T follicular helper cell (primary cell): ENCODE data around the gene CDIPT.
A peak's percentile ranks its signal among the peaks of the same experiment; 100 is the strongest.

ENCODE experiments used
- DNase-seq: peaks from one replicate; pipeline ENCODE4 v3.0.0-alpha.2; 2020; ENCODE audit warnings: low read depth

The CDIPT gene

DNA sequence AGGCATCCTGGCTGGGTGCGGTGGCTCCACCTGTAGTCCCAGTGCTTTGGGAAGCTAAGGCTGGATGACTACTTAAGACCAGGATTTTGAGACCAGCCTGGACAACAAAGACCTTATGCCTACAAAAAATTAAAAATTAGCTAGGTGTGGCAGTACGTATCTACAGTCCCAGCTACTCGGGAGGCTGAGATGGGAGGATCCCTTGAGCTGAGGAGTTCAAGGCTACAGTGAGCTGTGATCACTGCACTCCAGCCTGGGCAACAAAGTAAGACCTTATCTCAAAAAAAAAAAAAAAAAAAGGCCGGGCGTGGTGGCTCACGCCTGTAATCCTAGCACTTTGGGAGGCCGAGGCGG, 36.7 kb downstream of the CDIPT start:
- no peak for DNase-seq

DNA sequence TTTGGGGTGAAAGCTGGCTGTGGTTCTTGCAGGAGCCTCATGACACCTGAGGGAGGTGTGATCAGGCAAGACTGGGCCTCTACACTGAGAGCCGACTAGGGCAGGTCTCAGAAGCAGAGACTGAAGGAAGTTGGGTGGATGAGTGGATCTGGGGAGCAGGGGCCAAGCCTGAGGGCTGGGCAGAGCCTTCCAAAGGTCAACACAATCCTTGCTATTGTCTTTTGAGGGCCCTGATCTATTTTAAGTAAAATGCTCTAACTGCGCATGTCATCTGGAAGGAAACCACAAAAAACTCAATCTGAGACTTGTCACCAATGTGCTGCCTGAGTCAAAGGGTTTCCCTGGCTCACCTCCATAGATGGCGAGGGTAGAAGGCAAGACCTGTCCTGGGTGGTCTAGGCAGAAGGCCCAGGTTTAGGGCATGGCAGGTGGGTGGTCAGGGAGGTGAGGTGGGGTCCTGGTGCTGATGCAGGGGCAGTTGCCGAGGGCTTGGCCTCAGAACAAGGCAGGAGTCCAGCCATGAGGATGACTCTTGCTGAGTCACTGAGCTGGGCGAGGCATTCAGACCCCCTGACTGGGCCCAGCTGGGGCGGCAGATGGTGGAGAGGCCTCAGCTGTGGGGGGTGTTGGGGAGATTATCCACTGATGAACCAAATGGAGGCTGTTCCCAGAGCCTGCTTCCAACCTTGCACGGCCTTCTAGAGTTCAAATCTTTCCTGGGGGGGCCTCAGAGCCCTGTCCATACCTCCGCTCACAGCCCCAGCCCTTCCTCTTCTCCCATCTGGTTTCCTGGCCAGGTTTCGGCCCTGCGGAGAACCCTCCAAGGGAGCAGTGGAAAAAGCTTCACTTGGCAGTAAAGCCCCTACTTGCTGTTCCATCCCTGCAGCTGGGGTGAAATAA, 37.6 kb downstream of the CDIPT start:
- DNase-seq, result no peak

GRCh38 chr16:29824589-29825144, 38.4 kb downstream of the CDIPT start:
- DNase-seq, result no peak

DNA sequence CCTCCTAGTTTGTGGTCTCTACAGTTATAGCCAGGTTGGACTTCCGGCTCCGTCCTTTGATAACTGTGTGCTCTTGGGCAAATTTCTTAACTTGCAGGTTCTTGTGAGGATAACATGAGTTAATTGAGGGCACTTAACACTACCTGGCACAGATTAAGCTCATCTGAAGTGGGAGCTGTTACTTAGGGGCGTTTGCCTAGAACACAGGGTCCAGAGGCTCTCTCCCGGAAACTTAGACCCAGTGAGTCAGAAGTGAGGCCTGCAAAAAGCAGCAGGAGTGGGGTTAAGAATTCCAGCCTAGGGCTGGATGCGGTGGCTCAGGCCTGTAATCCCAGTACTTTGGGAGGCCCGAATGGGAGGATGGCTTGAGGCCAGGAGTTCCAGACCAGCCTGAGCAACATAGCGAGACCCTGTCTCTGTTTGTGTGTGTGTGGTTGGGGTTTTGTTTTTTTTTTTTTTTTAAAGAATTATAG, 41.3 kb downstream of the CDIPT start:
- no peak for DNase-seq

DNA sequence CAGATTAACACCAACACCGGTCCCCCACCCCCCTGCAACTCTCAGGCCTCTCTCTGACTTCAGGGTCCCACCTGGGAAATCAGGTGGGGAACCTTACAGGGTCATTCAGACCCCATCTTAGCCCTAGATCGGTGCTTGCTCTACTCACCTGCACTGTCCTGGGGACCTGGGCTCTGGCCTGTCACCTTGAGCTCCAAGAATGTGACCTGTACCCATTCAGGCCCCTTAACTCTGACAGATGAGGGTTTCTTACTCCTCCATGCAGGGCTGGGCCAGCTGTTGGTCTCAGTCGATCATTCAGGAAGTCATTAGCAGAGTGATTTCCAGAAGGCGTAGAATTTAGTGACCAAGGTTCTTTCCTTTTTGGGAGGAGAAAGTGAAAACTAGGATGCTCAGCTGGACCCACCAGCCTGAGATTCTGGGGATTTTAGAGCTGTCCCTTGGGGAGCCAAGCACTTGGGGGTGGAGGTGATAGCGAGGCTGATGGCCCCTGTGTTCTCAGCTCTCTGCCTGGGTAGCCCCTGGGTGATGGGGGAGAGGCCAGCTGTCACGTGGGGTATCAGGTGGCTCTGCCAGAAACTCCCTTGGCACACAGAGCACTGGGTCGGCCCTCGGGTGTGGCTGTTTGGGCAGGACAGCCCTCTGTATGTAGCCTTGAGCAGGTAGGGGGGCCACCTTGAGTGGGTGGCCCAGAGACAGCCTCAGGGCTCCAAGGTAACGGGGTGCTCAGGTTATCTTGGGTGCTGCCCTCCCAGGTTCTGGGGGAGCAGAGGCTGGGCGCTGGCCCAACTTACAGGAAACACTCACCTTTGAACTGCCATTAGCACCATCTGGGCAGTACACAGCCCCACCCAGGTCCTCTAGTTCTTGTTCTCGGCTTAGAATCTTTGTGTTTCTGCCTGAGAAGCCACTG, 42.0 kb downstream of the CDIPT start:
- DNase-seq, result no peak

DNA sequence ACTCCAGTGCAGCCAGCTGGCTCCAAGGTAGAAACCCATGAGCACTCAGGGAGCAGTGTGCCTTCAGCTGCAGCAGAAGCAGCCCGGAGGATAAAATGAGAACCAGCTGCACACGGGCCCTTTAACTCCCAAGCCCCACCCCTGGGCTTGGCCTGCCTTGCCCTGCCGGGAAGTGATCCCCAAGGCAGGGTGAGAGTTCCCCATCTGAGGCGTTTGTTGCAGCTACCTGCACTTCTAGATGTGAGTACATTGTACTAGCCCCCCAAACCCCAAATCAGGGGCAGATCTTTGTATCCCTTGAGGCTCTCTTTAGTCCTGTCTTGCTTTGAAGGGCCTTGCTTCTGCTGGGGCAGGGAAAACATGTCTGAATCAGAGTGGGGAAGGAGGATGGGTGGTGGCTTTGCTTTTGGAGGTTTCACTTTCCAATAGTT, 42.7 kb downstream of the CDIPT start, which contains the start of gene MVP:
MVP (plus strand) TSS at position 192 of the 431 bp plus-strand sequence. CDS start 10,088 bp downstream, outside the sequence.
- DNase-seq, result no peak

GRCh38 chr16:29819506-29819905, 43.5 kb downstream of the CDIPT start:
- DNase-seq, result no peak

DNA sequence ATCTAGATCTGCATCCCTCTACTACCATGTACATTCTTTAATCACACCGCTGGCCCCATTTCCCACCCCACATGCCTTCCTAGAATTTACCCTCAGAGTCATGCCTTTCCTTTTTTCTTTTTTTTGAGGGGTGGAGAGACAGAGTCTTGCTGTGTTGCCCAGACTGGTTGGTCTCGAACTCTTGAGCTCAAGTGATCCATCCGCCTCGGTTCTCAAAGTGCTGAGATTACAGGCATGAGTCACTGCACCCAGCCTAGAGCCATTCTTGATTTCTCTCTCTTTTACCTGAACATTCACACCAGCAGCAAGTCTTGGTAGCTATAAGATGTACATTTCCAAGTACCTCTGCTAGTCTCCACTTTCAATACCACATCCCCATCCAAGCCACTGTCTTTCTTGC, 44.9 kb downstream of the CDIPT start:
- DNase-seq, result no peak

DNA sequence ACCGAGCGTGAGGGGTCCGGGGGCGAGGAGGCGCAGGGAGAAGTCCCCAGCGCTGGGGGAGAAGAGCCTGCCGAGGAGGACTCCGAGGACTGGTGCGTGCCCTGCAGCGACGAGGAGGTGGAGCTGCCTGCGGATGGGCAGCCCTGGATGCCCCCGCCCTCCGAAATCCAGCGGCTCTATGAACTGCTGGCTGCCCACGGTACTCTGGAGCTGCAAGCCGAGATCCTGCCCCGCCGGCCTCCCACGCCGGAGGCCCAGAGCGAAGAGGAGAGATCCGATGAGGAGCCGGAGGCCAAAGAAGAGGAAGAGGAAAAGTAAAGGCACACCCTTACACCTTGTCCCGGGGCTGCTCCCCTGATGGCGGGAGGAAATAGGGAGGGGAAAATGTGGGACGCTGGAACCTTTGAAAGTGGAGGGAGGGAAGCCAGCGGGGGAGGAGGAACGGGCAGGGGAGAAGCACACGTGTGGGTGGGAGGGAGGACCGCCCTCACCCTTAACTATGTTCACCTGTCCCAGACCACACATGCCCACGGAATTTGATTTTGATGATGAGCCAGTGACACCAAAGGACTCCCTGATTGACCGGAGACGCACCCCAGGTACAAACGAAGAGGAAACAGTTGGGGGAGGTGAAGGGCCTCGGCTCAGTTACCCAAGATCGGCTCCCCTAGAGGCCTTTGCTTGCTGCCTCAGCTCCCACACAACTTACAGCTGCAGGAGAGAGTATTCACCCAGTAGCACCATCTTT, 46.2 kb downstream of the CDIPT start:
- no peak for DNase-seq

DNA sequence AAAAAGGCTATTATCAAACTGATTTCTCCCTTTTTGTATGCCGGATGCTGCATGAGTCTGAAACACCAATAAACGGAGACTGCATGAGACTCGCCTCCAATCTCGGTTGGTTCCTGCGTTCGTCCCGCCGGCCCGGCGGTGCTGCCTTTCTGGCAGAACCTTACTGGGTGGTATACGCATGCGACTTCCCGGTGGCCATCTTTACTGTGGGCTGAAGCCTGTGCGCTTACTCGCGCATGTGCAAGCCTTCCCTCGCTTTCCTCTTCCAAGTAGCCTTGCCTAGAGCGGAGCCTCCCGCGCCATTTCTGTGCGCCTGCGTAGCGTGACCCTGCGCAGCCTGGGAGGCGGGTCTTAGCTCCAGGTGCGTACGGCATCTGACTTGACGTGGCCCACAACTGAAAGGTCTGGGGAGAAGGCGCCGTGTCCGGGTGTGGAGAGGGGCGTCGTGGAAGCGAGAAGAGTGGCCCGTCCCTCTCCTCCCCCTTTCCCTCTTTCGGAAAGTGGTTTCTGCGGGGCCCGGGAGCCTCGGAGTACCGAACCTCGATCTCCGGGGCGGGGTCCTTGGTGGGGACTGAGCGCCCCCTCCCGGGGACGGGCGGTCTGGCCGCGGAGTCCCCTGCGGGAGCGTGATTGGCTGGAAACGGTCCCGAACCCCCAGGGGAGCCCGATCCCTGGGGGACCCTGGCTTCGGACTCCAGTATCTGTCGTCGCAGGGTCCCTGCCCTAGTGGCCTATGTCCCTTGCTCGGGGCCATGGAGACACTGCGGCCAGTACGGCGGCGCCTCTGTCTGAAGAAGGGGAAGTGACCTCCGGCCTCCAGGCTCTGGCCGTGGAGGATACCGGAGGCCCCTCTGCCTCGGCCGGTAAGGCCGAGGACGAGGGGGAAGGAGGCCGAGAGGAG, 47.0 kb downstream of the CDIPT start, which contains the start of gene PAGR1:
PAGR1 (plus strand) TSS at position 360 of the 901 bp plus-strand sequence; CDS start at position 734, 374 bp downstream.
- DNase-seq, result peak; percentile 98

DNA sequence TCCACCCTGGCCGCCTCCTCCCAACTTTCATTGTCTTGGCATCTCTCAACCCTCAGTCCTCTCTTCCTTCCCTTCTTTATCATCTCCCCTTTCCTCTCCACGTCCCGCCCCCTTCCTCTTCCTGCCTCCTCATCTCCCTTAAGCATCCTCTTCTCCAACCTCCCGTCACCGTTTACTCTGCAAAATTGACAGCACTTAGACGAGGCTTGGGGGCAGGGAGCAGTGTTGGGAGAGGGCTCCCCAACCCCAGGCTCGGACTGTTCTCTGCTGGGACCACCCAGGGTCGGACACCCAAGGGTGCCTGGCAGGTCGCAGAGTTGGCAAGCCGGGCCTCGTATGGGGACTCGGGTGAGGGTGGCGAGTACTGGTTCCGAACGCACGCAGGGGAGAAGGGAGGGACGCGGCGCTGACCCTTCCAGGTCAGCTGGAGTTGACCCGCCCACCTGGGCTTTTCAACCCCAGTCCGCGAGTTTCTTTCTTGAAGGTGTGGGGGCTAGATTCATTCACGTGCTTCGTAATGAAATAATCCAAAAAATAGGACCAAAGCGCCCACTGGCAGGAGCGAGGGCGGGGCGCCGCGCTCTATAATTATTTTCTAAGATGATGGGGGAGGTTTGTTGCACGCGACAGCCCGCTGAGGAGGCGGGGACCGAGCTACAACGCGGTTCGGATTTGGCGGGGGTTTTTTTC, 47.8 kb downstream of the CDIPT start:
- no peak for DNase-seq

DNA sequence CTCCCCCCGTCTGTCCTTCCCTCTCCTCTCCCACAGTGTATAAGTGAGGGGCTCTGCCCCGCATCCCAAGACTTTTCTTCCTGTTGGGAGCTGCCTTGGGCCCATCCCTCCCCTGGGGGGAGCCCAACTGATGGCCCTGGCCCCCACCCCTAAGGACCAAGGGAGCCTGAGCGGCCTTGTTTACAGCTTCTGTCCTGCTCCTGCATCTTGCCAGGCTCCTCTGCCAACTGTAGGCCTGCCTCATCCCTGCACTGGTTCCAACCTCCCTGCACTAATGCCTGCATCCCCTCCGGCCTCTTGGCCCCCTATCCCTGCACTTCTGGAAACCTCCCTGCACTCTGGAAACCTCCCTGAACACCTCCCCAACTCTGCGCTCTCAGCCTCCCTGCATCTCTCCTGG, 48.4 kb downstream of the CDIPT start:
- DNase-seq, result no peak

DNA sequence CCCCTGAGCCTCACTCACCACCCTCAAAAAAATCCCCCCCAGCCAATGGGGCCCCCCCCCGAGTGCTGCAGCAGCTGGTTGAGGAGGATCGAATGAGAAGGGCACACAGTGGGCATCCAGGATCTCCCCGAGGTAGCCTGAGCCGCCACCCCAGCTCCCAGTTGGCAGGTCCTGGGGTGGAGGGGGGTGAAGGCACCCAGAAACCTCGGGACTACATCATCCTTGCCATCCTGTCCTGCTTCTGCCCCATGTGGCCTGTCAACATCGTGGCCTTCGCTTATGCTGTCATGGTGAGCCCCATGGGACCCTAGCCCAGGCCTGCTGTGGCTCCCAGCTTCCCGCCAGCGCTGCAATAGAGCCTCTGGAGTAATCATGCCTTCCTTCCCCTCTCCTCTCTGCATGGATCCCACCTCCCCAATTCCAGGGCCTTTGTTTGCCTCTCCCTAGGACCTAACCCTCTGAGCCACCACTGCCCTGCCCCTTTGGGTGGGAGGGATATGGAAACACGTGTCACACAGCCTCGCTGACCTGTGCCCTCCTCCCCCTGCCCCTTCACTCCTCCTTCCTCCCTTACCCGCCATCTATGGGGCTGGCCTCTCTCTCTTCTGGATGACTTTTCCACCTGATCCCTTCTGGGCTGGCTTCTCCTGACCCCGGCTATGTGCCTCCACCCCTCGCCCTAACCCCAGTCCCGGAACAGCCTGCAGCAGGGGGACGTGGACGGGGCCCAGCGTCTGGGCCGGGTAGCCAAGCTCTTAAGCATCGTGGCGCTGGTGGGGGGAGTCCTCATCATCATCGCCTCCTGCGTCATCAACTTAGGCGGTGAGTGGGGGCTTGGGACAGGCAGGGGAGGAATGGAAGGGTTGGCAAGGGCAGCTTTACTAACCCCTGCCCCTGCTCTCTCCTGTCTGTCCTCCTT, 49.1 kb downstream of the CDIPT start:
- no peak for DNase-seq

DNA sequence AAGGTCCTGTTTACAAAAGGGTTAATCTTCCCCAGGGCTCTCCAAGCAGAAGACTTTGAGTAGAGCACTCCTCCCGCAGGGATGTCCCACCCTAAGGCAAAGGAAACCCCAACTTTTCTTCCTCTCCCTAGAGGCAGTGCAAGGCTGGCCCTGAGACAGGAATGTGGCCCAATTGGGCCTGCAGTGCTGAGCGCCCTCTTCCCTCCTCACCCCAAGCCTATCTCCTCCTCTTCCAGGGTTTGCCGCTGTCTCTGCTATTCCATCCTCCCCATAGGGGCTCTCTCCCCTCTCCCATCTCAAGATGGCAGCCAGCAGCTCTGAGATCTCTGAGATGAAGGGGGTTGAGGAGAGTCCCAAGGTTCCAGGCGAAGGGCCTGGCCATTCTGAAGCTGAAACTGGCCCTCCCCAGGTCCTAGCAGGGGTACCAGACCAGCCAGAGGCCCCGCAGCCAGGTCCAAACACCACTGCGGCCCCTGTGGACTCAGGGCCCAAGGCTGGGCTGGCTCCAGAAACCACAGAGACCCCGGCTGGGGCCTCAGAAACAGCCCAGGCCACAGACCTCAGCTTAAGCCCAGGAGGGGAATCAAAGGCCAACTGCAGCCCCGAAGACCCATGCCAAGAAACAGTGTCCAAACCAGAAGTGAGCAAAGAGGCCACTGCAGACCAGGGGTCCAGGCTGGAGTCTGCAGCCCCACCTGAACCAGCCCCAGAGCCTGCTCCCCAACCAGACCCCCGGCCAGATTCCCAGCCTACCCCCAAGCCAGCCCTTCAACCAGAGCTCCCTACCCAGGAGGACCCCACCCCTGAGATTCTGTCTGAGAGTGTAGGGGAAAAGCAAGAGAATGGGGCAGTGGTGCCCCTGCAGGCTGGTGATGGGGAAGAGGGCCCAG, 50.0 kb downstream of the CDIPT start:
- no peak for DNase-seq

GRCh38 chr16:29811896-29812665, 50.9 kb downstream of the CDIPT start, which contains the start of gene PRRT2:
Gene PRRT2 (plus strand): TSS chr16:29812193. CDS start chr16:29813055, 862 bp downstream.
- DNase-seq, result no peak

DNA sequence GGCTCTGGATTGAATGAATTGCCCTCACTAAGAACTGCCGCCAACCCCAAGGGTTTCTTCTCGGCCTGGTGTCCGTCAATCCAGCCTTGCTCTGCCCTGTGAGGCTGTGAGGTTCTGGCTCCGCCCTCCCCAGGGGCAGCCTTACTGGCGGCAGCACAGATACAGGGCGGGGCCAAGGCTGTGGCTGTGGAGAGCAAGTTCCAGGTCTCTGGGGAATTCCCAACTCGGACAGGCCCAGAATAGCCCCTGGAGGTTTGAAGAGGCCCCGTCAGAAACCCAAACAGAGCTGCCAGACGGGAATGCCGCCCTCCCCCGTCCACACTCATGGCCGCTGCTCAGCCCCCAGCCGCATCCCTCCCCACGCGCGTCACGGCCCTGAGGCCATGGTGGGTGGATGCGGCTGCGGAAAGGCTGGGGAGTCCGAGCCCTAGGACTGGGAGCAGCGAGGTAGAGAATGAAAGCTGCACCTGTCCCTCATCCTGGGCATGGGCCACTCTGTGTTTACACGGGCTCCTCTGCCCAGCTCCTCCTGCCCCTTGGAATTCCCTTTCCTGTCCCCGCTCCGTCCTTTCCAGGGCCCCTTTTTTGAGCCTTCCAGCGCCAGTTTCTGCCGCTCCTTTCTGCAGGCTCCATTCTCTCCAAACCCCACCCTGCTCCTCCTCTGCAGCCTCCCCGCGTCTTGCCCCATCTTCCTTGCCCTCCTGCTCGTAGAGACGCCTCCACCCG, 51.7 kb downstream of the CDIPT start:
- DNase-seq, result peak; percentile 43
